Posterior vena cava (tissue), 2 donors: ENCODE measurements around the gene DGKB. TPM values are rescaled to one million over a fixed set of nuclear protein-coding genes. Genes with fewer than 3 reads are reported as not detected.

ENCODE experiments used
- DNase-seq: peaks from one replicate; pipeline ENCODE4 v3.0.0-alpha.2; 2020; ENCODE audit warnings: low spot score
- intact Hi-C, 2 donors: fragments of 100-400 bp; cut with DNase I; formaldehyde crosslinking; loops; one replicate each; pipeline versions ENCODE4 v1.14.1 to v1.14.2; 2022 to 2023
- total RNA-seq, 2 donors: library from RNA; stranded (reverse); fragmentation: NEBNext Ultra II Directional; extraction: Animal tissue kit (Norgen Biotek cat#: 25700); gene quantifications; one replicate each; pipeline ENCODE4 v1.2.1, GENCODE V29; 2021
- donor health status: DM: yes; HTN: yes; CAD: no.
- donor health status: DM: yes; HTN: yes; CAD: no.

Gene DGKB
- total RNA-seq, 2 donors from 2014 or later, result 0.32 to 1.5 TPM

DNA sequence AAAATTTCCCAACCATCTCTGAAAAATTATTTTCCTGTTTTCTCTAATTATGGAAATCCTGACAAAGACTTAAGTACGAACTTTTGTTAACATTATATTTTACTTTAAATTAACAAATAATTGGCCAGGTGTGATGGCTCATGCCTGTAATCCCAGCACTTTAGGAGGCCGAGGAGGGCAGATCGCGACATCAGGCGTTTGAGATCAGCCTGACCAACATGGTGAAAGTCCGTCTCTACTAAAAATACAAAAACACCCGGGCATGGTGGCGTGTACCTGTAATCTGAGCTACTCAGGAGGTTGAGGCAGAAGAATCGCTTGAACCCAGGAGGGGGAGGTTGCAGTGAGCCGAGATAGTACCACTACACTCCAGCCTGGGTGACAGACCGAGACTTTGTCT is 32.2 kb downstream of the DGKB start:
- DNase-seq, result peak; percentile 58
- intact Hi-C loops, result no loop called here

GRCh38 chr7:14868937-14869336 is 33.6 kb downstream of the DGKB start:
- DNase-seq, result no peak
- intact Hi-C loops, result no loop called here

DNA sequence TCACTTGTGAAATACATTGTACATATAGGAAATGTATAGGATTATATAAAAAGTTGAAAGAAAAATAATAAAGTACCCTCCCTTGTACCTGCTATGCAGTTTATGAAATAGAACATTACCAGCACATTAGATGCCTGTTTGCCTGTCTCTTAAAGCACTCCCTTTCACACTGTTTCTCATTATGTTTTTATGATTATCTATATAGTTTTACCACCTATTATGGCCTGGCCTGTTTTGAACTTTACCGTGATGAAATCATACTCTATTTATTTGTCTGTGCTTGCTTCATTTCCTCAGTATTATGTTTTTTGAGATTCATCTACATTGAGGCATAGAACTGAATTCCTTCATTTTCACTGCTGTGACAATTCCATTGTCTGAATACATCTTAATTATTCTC is 41.1 kb downstream of the DGKB start:
- intact Hi-C loops, result no loop called here

GRCh38 chr7:14859267-14859666 is 43.3 kb downstream of the DGKB start:
- no peak for DNase-seq

More for the DNA sequence above, 41.1 kb downstream of the DGKB start:
- DNase-seq, result no peak

GRCh38 chr7:14858866-14859265 is 43.7 kb downstream of the DGKB start:
- no peak for DNase-seq
- intact Hi-C loops, result no loop called here

More at GRCh38 chr7:14859267-14859666, 43.3 kb downstream of the DGKB start:
- intact Hi-C loops, result no loop called here

- no peak for DNase-seq
- intact Hi-C loops, result no loop called here
These were observed 44.1 kb downstream of the DGKB start for GRCh38 chr7:14858410-14858809.

DNA sequence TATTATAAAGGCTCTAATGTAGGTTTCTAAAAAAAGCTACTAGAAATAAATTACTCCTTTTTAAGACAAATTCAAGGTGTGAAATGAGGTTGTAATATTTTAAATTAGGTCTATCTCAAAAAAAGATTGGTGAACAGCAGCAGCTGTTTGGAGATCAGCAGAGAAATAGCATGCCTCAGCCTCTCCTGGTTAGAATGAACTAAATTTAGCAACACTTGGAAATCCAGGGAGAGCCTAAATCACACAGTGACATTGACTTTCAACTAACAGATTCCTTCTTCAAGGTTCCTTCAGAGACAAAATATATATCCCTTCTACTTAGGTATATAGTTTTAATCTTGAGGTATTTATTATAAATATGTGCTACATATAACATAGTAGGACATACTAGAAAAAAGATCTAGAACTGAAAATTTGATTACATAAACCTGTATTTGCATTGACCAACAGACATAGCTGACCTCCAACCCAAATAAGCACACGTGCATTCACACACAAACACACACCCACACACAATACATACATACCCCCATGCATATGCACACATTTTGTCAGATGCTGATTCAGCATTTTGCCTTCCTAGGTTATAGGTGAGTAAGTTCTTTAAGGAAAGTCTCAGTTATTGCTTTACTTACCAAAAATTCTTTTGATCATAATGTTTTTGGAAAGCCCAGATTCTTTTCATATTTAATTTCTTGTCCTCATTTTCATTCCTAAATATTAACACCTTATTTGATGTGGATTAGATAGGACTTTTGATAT is 47.3 kb downstream of the DGKB start:
- DNase-seq, result no peak
- intact Hi-C loops, result no loop called here

DNA sequence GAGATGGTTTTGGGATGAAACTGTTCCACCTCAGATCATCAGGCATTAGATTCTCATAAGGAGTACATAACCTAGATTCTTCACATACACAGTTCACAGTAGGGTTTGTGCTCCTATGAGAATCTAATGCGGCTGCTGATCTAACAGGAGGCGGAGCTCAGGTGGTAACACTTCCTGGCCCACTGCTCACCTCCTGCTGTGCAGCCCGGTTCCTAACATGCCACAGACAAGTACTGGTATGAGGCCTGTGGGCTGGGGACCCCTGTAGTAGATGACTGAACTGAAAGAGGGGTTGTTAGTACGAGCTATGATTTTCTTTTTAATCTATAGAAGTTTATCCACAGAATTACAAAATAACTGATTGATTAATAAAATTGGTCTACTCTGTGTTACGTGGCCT is 48.1 kb downstream of the DGKB start:
- DNase-seq, result no peak
- intact Hi-C loops, result no loop called here

DNA sequence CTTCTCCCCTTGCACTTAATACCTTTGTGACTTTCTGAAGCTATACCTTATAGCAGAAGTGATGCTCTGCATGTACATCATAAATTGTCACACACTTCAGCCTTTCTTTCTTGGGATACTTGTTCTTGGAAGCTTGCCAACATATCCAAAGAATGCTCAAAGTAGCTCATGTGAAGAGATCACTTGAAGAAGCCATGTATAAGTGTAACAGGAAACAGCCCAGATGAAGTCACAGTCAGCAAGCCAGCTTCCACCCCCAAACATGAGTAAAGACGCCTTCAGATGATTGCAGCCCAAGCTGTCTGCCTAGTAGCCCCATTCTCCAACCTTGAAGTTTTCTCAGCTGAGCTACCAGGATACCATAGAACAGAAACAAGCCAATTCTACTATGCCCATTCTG is 50.9 kb downstream of the DGKB start:
- no peak for DNase-seq
- intact Hi-C loops, result no loop called here

GRCh38 chr7:14850039-14850438 is 52.5 kb downstream of the DGKB start:
- no peak for DNase-seq
- intact Hi-C loops, result no loop called here

DNA sequence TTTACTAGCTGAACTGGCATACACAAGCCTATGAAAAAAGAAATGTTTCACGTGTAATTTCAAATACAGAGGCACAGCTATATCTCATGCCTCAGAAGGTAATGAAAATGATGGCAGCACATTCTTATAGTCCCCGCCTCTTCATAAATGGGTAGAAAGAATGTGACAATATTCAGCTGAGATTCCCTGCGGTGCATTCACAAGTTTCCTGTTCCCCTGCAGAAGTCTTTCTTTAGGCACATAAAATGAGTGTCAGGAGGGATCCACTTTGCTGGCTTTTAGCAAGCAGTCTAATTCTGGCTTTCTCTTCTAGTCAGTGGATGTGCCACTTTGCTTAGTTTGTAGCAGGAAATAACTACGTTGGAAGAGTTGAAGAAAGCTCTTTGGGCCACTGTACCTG is 56.1 kb downstream of the DGKB start:
- intact Hi-C loops, result no loop called here
- DNase-seq, result no peak

GRCh38 chr7:14843755-14844154 is 58.8 kb downstream of the DGKB start:
- intact Hi-C loops, result no loop called here
- no peak for DNase-seq

DNA sequence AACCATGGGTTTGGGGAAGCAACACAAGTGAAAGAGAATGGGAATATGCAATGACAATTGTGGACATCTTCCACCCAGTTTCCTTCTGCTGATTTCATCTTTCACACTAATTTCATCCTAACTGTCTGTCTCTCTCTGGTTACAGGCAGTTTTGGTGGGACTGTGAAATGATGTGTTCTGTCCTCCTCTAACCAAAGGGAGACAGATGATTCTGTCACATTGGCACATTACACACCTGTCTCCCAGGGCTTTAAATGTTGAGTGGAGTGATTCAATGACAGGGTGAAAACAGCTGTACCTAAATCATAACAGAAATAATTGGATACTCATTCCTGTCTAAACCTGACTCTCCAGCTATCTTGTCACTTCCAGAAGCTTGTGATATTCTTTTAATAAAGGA is 60.0 kb downstream of the DGKB start:
- intact Hi-C loops, result no loop called here
- DNase-seq, result no peak

- intact Hi-C loops, result no loop called here
- DNase-seq, result no peak
These were observed 60.7 kb downstream of the DGKB start for GRCh38 chr7:14841869-14842268.

- intact Hi-C loops, result no loop called here
- DNase-seq, result no peak
These were observed 61.5 kb downstream of the DGKB start for GRCh38 chr7:14841086-14841485.

DNA sequence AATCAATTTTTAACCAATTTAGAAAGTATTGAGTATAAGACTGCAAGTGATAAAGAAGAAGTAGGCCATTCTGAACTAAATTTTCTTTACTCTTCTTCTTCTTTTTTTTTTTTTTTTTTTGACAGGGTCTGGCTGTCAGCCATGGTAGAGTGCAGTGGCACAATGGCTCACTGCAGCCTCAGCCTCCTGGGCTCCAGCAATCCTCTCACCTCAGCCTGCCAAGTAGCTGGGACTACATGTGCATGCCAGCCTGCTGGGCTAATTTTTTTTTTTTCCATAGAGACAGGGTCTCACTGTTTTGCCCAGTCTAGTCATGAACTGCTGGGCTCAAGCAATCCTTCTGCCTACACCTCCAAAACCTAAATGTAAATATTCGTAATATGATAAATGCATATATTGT is 63.2 kb downstream of the DGKB start:
- DNase-seq, result no peak
- intact Hi-C loops, result no loop called here

DNA sequence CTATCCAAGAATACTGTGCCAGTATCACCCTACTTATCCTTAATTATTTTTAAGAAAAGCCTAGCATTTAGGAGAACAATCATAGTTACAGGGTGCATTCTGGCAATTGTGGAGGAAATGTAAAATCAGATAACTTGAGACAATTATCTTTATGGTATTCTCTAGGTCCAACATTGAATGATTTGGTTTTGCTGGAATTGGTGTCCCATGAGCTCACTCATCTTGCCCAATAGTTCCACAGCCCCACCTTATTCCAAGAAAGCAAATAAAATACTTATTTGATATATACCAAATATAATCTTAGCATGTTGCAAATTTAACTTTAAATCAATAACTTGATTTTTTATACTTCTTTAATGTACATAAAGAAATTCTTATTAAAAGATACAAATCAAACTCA is 65.3 kb downstream of the DGKB start:
- DNase-seq, result no peak
- intact Hi-C loops, result no loop called here

GRCh38 chr7:14836571-14837189 is 65.9 kb downstream of the DGKB start:
- intact Hi-C loops, result no loop called here
- peak; percentile 67 for DNase-seq

GRCh38 chr7:14836006-14836405 is 66.5 kb downstream of the DGKB start:
- intact Hi-C loops, result no loop called here
- DNase-seq, result no peak

- intact Hi-C loops, result no loop called here
- DNase-seq, result no peak
These were observed 67.2 kb downstream of the DGKB start for GRCh38 chr7:14835384-14835783.

DNA sequence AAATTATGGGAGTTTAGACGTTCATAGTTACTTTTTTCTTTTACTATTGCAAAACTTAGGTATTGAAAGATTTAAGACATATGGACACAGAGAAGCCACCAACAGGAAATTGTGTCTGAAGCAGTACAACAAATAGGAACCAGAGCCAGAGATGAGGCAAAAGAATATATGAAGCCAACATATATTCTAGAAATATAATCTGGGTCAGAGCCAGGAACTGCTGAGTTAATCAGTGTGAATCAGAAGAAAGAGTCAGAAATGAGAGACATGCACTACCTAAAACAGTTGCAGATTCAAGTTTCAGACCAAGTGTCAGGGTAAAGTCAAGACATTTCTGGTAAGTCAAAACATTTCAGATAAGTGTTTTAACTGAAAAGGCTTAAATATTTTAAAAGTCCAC is 67.7 kb downstream of the DGKB start:
- intact Hi-C loops, result no loop called here
- DNase-seq, result no peak
